Measurements from ENCODE around the gene BSPRY. TPM values are rescaled to one million over a fixed set of nuclear protein-coding genes. Genes with fewer than 3 reads are reported as not detected.

The BSPRY gene
- total RNA-seq, 1 donor from 2014 or later = 8.4 TPM

- Histone ChIP-seq H3K36me3 (no peaks in the 10 kb centered on the region), H3K4me3 (no peak overlapping the region), H3K27me3 (ENCODE audit: low read depth) (no peaks in the 10 kb centered on the region), H3K9me3 (no peaks in the 10 kb centered on the region), H3K27ac (no peak overlapping the region), H3K4me1 (peaks cover 22% of the 10 kb centered on the region)
- no peak for TF ChIP-seq CTCF (IDR thresholded peaks at IDR 0.05)
- ATAC-seq (no peak), DNase-seq (no peak)
- intact Hi-C loops (cut with DNase I) = no loop called here
Observed at GRCh38 chr9:113341712-113342410, 7.5 kb upstream of the BSPRY start.

GRCh38 chr9:113343732-113344231 lies 5.6 kb upstream of the BSPRY start:
- peak overlapping the region; percentile 67 for H3K27ac ChIP-seq
- intact Hi-C loops (cut with DNase I) = no loop called here
- no peaks in the 10 kb centered on the region for H3K36me3 ChIP-seq
- DNase-seq (peak; percentile 58), ATAC-seq (peak; percentile 57 to 83)
- H3K4me3 ChIP-seq = no peak overlapping the region
- no peaks in the 10 kb centered on the region for H3K9me3 ChIP-seq
- H3K27me3 ChIP-seq (ENCODE audit: low read depth) = no peaks in the 10 kb centered on the region
- peaks cover 22% of the 10 kb centered on the region for H3K4me1 ChIP-seq
- no peak for TF ChIP-seq CTCF (IDR thresholded peaks at IDR 0.05)

GRCh38 chr9:113345190-113345589 lies 4.2 kb upstream of the BSPRY start:
- TF ChIP-seq CTCF (IDR thresholded peaks at IDR 0.05) = no peak
- peaks cover 3% of the 10 kb centered on the region for H3K27me3 ChIP-seq (ENCODE audit: low read depth)
- no peaks in the 10 kb centered on the region for H3K36me3 ChIP-seq
- no peak overlapping the region for H3K4me3 ChIP-seq
- intact Hi-C loops (cut with DNase I) = no loop called here
- H3K27ac ChIP-seq = no peak overlapping the region
- H3K4me1 ChIP-seq = peaks cover 20% of the 10 kb centered on the region
- DNase-seq (no peak), ATAC-seq (no peak)
- H3K9me3 ChIP-seq = no peaks in the 10 kb centered on the region

- Histone ChIP-seq H3K27ac (no peak overlapping the region), H3K4me3 (no peak overlapping the region), H3K27me3 (ENCODE audit: low read depth) (peaks cover 8% of the 10 kb centered on the region), H3K36me3 (no peaks in the 10 kb centered on the region), H3K9me3 (no peaks in the 10 kb centered on the region), H3K4me1 (peaks cover 20% of the 10 kb centered on the region)
- ATAC-seq = no peak
- DNase-seq = no peak
- TF ChIP-seq CTCF (IDR thresholded peaks at IDR 0.05) = no peak
- intact Hi-C loops (cut with DNase I) = no loop called here
Observed at GRCh38 chr9:113345671-113346070, 3.7 kb upstream of the BSPRY start.

GRCh38 chr9:113348437-113348836 lies 904 bp upstream of the BSPRY start:
- TF ChIP-seq CTCF (IDR thresholded peaks at IDR 0.05) = no peak
- peaks cover 19% of the 10 kb centered on the region for H3K27me3 ChIP-seq (ENCODE audit: low read depth)
- H3K4me1 ChIP-seq = peaks cover 20% of the 10 kb centered on the region
- H3K9me3 ChIP-seq = no peaks in the 10 kb centered on the region
- no peak for DNase-seq
- H3K4me3 ChIP-seq = no peak overlapping the region
- no peak for ATAC-seq
- no peak overlapping the region for H3K27ac ChIP-seq
- no peaks in the 10 kb centered on the region for H3K36me3 ChIP-seq
- intact Hi-C loops (cut with DNase I) = no loop called here

All from lower lobe of right lung (tissue), 2 donors.